ENCODE data around the gene GALNT17. TPM values are rescaled to one million over a fixed set of nuclear protein-coding genes. Genes with fewer than 3 reads are reported as not detected.

The GALNT17 gene
- total RNA-seq, 1 experiment from 2014 or later: not detected

DNA sequence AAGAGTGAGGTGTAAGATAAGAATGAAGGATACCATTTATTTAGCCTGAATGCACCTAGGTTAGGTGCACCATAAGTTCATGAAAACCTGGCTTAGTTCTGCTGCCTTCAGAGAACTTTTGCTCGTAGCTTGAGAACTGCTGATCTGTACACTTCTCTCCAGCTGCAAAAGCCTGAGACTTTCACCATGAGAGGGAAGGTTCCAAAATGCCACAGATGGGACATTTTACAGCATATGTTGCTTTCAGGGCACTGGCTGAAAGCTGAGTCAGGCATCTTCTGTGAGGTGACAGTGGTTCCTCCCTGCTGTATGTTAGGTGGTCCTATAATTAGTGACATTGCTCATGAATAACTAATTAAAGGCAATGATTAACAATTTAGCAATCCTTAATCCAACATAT lies 298.3 kb downstream of the GALNT17 start:
- H3K27me3 ChIP-seq (ENCODE audit: control insufficient read depth, insufficient read depth, low read length): no peaks in the 10 kb centered on the region
- no peak for TF ChIP-seq CTCF (IDR thresholded peaks at IDR 0.05)
- no peak for TF ChIP-seq REST (IDR thresholded peaks at IDR 0.05; ENCODE audit: insufficient read depth in 1 of 2, low read depth in 2 of 2, low read length in 1 of 2)
- no peak for TF ChIP-seq TCF7L2 (IDR thresholded peaks at IDR 0.05; ENCODE audit: low read depth, low read length)
- TF ChIP-seq POLR2AphosphoS5 (IDR thresholded peaks at IDR 0.05; ENCODE audit: low read depth, low read length): no peak
- no peak for TF ChIP-seq SIN3A (IDR thresholded peaks at IDR 0.05; ENCODE audit: borderline replicate concordance, insufficient read depth, low read depth, low read length)
- DNase-seq (ENCODE audit: low read depth, low spot score): no peak
- no TSS peak for BruUV-seq (replicated peaks)
- in situ Hi-C loops (cut with HindIII; ENCODE audit: low pct_unique_long_range_greater_than_20kb, low sequenced_read_pairs): no loop called here
- H3K4me3 ChIP-seq (ENCODE audit: low read depth in 2 of 2, low read length in 2 of 2): no peak overlapping the region
- intact Hi-C loops (cut with micrococcal nuclease; ENCODE audit: unreplicated experiment): no loop called here
- no peaks in the 10 kb centered on the region for H3K36me3 ChIP-seq (ENCODE audit: control insufficient read depth, insufficient read depth, low read length)
- ChIA-PET CTCF (no interaction called here), POLR2A (no interaction called here)
- ATAC-seq: no peak
- no peaks in the 10 kb centered on the region for H3K9me3 ChIP-seq (ENCODE audit: control insufficient read depth, insufficient read depth, low read depth, low read length)
- H3K27ac ChIP-seq (ENCODE audit: low read length): no peak overlapping the region
- H3K4me1 ChIP-seq (ENCODE audit: control insufficient read depth, insufficient read depth, low read length): no peaks in the 10 kb centered on the region

DNA sequence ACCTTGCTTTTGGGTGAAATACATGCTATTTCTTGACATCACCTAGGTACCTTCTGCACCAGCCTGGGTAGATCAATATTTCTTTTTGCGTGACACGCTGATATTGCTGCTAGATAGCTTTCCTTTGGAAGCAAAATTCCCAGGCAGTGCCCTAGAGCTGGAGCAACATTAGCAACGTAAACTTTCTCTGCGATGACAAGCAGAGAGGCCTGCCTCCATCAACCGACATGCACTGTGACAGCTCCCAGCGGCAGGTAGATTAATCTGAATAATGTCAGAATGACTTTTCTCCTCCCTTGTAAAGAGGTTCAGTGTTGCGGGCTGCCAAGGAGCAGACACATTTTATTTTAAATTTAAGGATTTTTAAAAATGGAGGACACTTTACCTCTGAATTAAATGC lies 307.4 kb downstream of the GALNT17 start:
- no TSS peak for BruUV-seq (replicated peaks)
- CTCF ChIA-PET: no interaction called here
- no peaks in the 10 kb centered on the region for H3K36me3 ChIP-seq (ENCODE audit: control insufficient read depth, insufficient read depth, low read length)
- DNase-seq (ENCODE audit: low read depth, low spot score) (no peak), ATAC-seq (no peak)
- in situ Hi-C loops (cut with HindIII; ENCODE audit: low pct_unique_long_range_greater_than_20kb, low sequenced_read_pairs) (no loop called here), intact Hi-C loops (cut with micrococcal nuclease; ENCODE audit: unreplicated experiment) (no loop called here)
- no peak overlapping the region for H3K4me3 ChIP-seq (ENCODE audit: low read depth in 2 of 2, low read length in 2 of 2)
- POLR2A ChIA-PET: no interaction called here
- H3K27me3 ChIP-seq (ENCODE audit: control insufficient read depth, insufficient read depth, low read length): no peaks in the 10 kb centered on the region
- H3K27ac ChIP-seq (ENCODE audit: low read length): no peak overlapping the region
- H3K4me1 ChIP-seq (ENCODE audit: control insufficient read depth, insufficient read depth, low read length): no peaks in the 10 kb centered on the region
- H3K9me3 ChIP-seq (ENCODE audit: control insufficient read depth, insufficient read depth, low read depth, low read length): no peaks in the 10 kb centered on the region
- TF ChIP-seq TCF7L2 (IDR thresholded peaks at IDR 0.05; ENCODE audit: low read depth, low read length): no peak
- no peak for TF ChIP-seq POLR2AphosphoS5 (IDR thresholded peaks at IDR 0.05; ENCODE audit: low read depth, low read length)
- no peak for TF ChIP-seq REST (IDR thresholded peaks at IDR 0.05; ENCODE audit: insufficient read depth in 1 of 2, low read depth in 2 of 2, low read length in 1 of 2)
- TF ChIP-seq CTCF (IDR thresholded peaks at IDR 0.05): no peak
- TF ChIP-seq SIN3A (IDR thresholded peaks at IDR 0.05; ENCODE audit: borderline replicate concordance, insufficient read depth, low read depth, low read length): no peak
